Measurements from ENCODE around the gene CEP128.

Gene CEP128

GRCh38 chr14:80543211-80543610, 398.3 kb downstream of the CEP128 start:
- DNase-seq, result no peak
- no peak for ATAC-seq

GRCh38 chr14:80538633-80539375, 402.7 kb downstream of the CEP128 start:
- no peak for DNase-seq
- no peak for ATAC-seq

GRCh38 chr14:80537626-80538025, 403.9 kb downstream of the CEP128 start:
- no peak for DNase-seq
- ATAC-seq, result no peak

GRCh38 chr14:80536456-80536855, 405.1 kb downstream of the CEP128 start:
- no peak for DNase-seq
- no peak for ATAC-seq

- DNase-seq (no peak), ATAC-seq (no peak)
These were observed 406.4 kb downstream of the CEP128 start for GRCh38 chr14:80535171-80535570.

GRCh38 chr14:80523518-80524117, 417.9 kb downstream of the CEP128 start:
- DNase-seq (no peak), ATAC-seq (no peak)

GRCh38 chr14:80522936-80523335, 418.6 kb downstream of the CEP128 start:
- ATAC-seq, result no peak

GRCh38 chr14:80522411-80522810, 419.1 kb downstream of the CEP128 start:
- ATAC-seq (no peak), DNase-seq (no peak)

More at GRCh38 chr14:80522936-80523335, 418.6 kb downstream of the CEP128 start:
- DNase-seq, result no peak

- no peak for DNase-seq
- no peak for ATAC-seq
These were observed 420.1 kb downstream of the CEP128 start for GRCh38 chr14:80521456-80521855.

- DNase-seq (no peak), ATAC-seq (no peak)
These were observed 422.5 kb downstream of the CEP128 start for GRCh38 chr14:80519002-80519401.

GRCh38 chr14:80518173-80518572, 423.4 kb downstream of the CEP128 start:
- ATAC-seq, result no peak

GRCh38 chr14:80507292-80507869, 434.2 kb downstream of the CEP128 start:
- DNase-seq, result no peak
- no peak for ATAC-seq

More at GRCh38 chr14:80518173-80518572, 423.4 kb downstream of the CEP128 start:
- no peak for DNase-seq

- DNase-seq (no peak), ATAC-seq (no peak)
These were observed 436.8 kb downstream of the CEP128 start for GRCh38 chr14:80504781-80505180.

GRCh38 chr14:80498533-80498932, 443.0 kb downstream of the CEP128 start:
- ATAC-seq, result no peak
- no peak for DNase-seq

GRCh38 chr14:80496090-80496489, 445.4 kb downstream of the CEP128 start:
- DNase-seq, result no peak
- ATAC-seq, result no peak

- ATAC-seq (no peak), DNase-seq (no peak)
These were observed 446.8 kb downstream of the CEP128 start for GRCh38 chr14:80494769-80495168.

GRCh38 chr14:80493620-80494019, 447.9 kb downstream of the CEP128 start:
- no peak for DNase-seq
- ATAC-seq, result no peak

GRCh38 chr14:80491650-80492049, 449.9 kb downstream of the CEP128 start:
- no peak for DNase-seq
- no peak for ATAC-seq

GRCh38 chr14:80491131-80491530, 450.4 kb downstream of the CEP128 start:
- ATAC-seq, result peak; percentile 36

GRCh38 chr14:80489513-80489912, 452.0 kb downstream of the CEP128 start:
- no peak for DNase-seq
- ATAC-seq, result peak; percentile 19

More at GRCh38 chr14:80491131-80491530, 450.4 kb downstream of the CEP128 start:
- DNase-seq, result no peak

- DNase-seq, result no peak
- ATAC-seq, result no peak
These were observed 455.8 kb downstream of the CEP128 start for GRCh38 chr14:80485764-80486163.

GRCh38 chr14:80483331-80483730, 458.2 kb downstream of the CEP128 start:
- DNase-seq (no peak), ATAC-seq (no peak)

- DNase-seq, result no peak
- ATAC-seq, result no peak
These were observed 464.0 kb downstream of the CEP128 start for GRCh38 chr14:80477388-80478160.
